HG03135 (cell line): Measurements from ENCODE around the gene TENT5C.

Experiments used
- ATAC-seq: cut with Tn5 transposase; IDR thresholded peaks from one replicate; pipeline ENCODE4 v1.9.1; 2021; ENCODE audit warnings: mild to moderate bottlenecking, moderate library complexity; ENCODE audit not compliant: unreplicated experiment

The TENT5C gene

DNA sequence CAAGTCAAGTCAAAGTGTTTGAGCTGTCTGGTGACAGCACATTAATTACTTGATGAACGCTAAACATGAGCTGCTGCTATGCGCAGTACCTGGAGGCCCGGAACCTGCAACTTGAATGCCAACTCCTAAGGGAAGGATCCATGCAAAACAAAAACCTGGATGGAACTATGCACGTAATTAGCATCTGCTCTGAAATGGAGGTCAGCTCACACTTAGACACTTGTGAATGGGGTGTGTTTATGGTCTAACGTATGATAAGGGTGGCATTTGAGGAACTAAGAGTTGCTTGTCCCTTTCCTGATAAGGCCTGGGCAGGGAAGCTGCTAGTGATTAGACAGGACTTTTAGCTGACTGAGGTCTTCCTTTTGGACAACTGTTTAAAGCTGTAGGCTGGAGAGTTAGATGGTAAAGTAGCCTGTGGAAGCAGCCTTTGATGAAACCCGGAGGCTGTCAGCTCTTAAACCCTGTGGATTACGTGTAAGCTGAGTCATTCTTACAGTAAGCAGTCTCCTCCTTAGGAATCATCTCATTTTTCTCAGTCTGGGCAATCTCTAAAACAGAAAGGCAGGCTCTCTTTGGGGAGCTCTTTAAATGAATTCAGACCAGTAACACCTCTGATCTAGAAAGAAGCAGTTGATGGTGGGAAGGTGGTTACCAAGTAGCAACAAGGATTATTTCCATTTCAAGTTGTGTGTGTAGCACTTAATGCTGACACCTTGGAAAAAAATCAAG is 6.8 kb downstream of the TENT5C start:
- no peak for ATAC-seq

- ATAC-seq, result no peak
Measured at GRCh38 chr1:117613249-117613968, 7.6 kb downstream of the TENT5C start.

DNA sequence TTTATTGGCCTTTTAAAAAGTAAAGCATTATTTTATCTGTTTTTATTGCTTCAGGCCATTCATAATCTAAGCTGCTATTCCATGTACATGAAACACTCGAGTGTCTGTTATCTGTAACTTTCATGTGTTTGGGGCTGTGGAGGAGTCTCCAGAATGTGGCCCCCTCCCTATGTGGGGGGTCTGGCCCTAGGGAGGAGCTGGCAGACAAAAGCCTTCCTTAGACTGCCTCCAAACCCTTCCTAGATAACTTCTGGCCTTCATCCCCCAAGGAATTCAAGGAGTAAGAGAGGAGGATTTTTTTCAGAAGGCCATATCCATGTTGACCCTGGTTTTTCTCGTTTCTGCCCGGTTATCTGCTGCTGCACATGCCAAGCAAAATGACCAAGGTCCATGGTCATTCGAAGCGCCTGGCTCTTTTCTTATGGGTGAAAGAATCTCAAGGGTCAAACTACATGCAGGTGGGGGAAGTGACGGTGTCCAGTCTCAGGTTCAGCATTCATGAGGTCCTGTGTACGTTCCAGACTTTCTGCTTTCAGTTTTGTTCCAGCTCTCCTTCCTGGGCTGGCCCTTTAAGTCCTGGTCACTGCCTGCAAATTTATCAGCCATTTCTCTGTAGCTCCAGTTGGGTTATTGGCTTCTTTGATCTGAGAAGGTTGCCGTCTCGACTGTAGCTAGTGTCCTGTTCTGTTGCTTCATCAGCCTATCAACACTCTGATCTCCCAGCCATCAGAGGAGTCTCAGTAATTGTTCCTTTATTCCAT is 8.3 kb downstream of the TENT5C start:
- no peak for ATAC-seq

DNA sequence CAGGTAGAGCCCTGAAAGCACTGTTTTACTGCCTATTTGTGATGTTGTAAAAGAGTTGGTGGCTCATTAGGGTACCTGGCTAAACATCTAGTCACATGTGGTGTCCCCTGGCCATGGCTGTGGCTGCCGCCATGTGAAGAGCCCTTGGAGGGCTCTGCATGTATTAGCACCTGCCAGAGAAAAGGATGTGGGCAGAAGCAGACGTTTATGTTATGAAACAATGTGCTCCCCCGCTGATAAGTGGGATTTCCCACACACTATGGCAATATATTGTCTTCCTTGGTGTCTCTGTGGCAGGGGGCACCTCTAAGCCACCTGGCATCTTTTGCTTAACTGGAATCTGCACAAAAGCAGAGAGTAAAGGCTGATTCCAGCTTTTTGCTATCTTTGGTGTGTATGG is 9.6 kb downstream of the TENT5C start:
- no peak for ATAC-seq

GRCh38 chr1:117616356-117616755 is 10.5 kb downstream of the TENT5C start:
- no peak for ATAC-seq

DNA sequence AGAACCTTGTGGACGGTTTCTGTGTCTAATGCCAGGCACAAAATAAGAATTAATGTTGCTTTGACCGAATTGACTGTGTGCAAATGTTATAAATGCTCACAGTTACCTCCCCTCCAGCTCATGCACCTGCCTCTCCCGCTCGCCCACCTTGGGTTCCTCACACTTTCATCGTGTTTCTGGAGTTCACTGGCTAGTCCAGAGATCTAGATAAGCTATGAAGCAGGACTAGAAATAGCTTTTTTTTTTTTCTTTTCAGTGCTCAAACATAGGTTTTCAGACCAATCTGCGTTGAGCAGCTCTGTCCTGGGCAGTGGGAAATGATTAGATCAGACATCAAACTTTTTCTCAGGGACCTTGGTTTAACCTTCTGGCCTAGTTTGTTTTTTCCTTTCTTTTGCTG is 11.1 kb downstream of the TENT5C start:
- ATAC-seq, result no peak

GRCh38 chr1:117618450-117619122 is 12.7 kb downstream of the TENT5C start:
- ATAC-seq, result no peak

- no peak for ATAC-seq
Measured at GRCh38 chr1:117620440-117620839, 14.6 kb downstream of the TENT5C start.

DNA sequence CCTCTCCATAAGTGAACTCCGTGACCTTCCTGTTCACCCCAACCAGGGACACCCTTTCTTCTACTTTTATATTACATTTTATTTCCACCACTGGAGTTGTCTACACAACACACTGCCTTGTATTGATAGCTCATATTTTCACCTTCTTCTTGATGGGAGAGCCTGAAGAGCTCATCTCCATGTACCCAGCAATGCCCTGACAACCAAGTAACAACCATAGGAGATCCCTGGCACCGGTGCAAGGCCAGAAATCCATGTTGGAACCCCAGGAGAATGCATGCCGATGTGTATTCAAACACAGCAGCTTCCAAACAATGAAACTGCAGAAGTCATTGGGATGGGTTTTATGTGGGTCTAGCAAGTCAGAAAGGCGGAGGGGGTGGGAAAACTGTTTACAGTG is 15.5 kb downstream of the TENT5C start:
- ATAC-seq, result no peak

DNA sequence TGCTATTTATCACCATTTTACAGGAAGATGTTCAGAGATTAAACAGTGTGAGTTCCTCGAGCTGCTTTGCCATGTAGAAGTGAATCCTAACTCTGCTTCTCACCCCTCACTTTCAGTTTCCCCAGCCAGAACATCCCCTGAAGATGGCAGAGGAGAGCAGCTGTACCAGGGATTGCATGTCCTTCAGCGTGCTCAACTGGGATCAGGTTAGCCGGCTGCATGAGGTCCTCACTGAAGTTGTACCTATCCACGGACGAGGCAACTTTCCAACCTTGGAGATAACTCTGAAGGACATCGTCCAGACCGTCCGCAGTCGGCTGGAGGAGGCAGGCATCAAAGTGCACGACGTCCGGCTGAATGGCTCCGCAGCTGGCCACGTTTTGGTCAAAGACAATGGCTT is 16.9 kb downstream of the TENT5C start:
- no peak for ATAC-seq

DNA sequence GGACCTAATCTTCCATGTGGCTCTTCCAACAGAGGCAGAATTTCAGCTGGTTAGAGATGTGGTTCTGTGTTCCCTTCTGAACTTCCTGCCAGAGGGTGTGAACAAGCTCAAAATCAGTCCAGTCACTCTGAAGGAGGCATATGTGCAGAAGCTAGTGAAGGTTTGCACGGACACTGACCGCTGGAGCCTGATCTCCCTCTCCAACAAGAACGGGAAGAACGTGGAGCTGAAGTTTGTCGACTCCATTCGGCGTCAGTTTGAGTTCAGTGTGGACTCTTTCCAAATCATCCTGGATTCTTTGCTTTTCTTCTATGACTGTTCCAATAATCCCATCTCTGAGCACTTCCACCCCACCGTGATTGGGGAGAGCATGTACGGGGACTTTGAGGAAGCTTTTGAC is 17.3 kb downstream of the TENT5C start:
- ATAC-seq, result no peak

- ATAC-seq, result no peak
Measured at GRCh38 chr1:117623698-117624097, 17.9 kb downstream of the TENT5C start.

DNA sequence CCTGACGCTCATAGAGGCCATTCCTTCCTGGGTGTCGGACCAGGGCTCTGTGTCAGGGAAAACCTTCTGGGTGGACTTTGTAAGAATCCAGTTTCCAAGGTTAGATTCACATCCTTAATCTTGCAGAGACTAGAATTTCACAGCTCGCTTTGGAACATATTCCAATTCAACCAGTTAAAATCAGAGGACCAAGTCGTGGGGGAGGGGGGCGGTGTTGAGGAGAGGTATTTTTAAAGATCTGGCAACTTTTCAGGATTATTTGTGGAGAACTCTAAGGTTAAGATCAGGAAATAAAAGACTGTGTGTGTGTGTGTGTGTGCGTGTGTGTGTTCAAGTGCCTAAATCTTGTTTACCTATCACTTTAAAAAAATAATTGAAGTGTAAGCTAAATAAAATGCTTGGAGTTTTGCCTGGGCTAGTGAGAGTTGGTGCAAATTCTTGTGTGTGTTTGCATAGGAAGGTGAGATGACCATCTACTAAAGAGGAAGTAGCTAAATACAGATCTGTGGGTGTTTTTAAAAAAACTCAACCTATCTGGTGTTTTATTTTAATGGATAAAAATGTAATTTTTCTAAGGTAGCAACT is 21.8 kb downstream of the TENT5C start:
- ATAC-seq, result no peak

GRCh38 chr1:117628343-117628742 is 22.5 kb downstream of the TENT5C start:
- no peak for ATAC-seq

GRCh38 chr1:117629625-117630422 is 24.0 kb downstream of the TENT5C start:
- ATAC-seq, result no peak

DNA sequence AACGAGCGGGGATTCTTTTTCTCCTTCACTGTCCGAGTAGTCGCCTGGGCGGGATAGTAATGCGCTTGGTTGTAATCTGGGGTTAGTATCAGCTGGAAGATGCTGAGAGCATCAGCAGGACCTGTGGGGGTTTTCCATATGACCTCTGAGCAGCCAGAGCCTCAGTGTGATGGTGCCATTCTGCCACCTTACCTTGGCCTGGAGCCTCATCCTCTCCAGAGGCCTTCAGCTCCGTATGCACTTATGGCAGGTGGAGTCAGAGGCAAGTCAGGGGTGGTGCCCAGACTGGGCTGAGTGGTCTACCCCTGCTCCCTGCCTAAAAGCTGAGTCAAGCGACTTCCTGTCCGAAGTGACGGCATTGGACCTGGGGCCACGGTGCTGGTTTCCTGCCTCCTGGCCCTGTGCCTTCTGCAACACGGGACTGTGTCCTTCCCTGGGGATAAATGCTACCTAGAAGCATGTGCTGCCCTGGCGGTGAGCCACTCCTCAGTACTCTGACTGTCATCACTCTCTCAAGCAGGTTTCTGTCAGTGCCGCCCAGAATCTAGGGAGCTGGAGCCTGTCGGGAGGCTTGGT is 24.7 kb downstream of the TENT5C start:
- ATAC-seq, result no peak

DNA sequence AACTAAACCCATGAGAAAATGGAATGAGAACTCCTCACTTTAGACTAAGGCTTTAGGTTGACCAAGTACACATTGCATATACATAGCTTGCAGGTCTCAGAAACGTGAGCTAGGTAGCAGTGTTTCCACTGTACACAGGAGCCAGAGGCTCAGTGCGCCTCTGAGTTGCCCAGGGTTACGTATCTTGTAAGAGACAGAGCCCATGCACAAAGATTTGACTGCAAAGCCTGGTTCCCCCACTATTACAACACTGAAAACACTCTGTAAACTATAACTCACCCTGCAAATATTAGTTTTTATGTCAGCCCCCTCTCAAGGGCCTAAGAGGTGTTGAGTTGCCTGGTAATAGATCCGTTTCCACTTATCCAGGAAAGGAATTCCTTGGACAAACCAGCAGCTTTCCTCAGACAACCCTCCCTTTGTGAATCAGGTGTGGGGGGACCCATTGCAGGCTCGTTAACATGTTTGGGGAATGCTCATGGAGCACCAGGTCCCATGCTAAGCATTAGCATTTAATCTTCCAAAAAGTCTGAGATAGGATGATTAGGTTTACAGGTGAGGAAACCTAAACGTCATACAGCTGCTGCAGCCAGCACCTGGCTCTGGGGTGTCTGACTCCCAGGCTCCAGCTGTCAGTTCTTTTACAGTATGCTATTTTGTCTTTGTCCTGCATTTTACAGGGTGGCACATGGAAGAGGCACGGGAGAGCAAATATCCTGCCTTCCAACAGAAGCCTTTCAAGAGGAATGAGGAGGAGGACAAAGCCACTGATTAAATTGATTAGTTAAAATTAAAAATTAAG is 25.7 kb downstream of the TENT5C start:
- ATAC-seq, result no peak

- ATAC-seq, result no peak
Measured at GRCh38 chr1:117632269-117633067, 26.6 kb downstream of the TENT5C start.
